Measurements from ENCODE around the gene RAB7A. TPM values are rescaled to one million over a fixed set of nuclear protein-coding genes. Genes with fewer than 3 reads are reported as not detected.

RAB7A gene
- total and polyA plus RNA-seq, 8 donors = 33.6 to 166 (median 103) TPM

DNA sequence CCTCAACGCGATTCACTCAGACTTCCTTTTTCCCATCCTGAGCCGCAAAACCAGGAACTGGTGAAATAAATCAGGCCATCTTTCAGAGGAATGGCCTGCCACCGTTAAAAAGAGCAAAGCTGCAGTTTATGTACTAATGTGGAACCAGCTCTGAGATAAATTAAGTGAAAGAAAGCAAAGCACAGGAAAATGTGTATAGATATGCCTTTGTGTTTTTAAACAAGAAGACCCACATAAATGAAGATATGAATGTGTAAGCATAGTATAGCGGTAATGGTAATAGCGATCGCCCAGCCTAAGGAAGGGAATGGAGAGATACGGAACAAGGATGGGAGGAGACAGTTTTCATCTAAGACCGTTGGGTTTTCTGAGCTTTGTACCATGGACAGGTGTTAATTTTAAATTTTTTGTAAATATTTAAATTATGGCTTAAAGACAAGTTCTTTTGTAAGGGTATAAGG lies 44.6 kb upstream of the RAB7A start:
- TF ChIP-seq EP300 (IDR thresholded peaks at IDR 0.05) (no peak), POLR2AphosphoS5 (IDR thresholded peaks at IDR 0.05) (no peak), POLR2A (IDR thresholded peaks at IDR 0.05) (no peak)
- TF ChIP-seq, protein P1, sequence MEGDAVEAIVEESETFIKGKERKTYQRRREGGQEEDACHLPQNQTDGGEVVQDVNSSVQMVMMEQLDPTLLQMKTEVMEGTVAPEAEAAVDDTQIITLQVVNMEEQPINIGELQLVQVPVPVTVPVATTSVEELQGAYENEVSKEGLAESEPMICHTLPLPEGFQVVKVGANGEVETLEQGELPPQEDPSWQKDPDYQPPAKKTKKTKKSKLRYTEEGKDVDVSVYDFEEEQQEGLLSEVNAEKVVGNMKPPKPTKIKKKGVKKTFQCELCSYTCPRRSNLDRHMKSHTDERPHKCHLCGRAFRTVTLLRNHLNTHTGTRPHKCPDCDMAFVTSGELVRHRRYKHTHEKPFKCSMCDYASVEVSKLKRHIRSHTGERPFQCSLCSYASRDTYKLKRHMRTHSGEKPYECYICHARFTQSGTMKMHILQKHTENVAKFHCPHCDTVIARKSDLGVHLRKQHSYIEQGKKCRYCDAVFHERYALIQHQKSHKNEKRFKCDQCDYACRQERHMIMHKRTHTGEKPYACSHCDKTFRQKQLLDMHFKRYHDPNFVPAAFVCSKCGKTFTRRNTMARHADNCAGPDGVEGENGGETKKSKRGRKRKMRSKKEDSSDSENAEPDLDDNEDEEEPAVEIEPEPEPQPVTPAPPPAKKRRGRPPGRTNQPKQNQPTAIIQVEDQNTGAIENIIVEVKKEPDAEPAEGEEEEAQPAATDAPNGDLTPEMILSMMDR (IDR thresholded peaks at IDR 0.05) = no peak
- peak in 1 of 2 donors; percentile 48 for DNase-seq
- Histone ChIP-seq H3K4me3 (peak overlapping the region; percentile 53 to 73 (median 62)), H3K27me3 (no peaks in the 10 kb centered on the region), H3K27ac (peak overlapping the region; percentile 93 to 96 (median 95)), H3K9me3 (no peaks in the 10 kb centered on the region), H3K36me3 (no peaks in the 10 kb centered on the region), H3K4me1 (peaks cover 0 to 13% (median 9%) of the 10 kb centered on the region in 4 donors)
- intact Hi-C loops (cut with DNase I; ENCODE audit: low total_unique reads) = loop anchor here (5.0 kb wide), 1 partner anchor 111 kb away; no protein-coding TSS in a partner anchor
- 34 to 40% (median 36%) methylated on average over 9 of the region's 9 CpGs for WGBS, 5 donors

DNA sequence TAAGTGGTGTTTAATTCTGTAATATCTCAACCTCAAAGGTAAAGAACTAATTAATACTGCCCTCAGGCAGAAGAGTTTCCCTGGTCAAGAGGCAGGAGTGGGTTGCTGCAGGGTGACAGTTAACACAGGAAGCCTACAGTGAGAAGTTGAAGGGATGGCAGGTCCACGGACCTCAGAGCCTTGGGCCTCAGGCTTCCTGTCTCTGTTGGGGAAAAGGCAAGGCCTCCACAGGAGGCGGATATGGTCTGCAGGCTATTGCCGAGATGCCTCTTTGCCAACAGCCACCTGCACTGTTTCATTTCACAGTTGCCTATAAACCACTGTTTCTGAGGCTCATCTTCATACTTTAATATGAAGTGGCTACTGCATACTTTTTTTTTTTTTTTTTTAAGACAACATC lies 42.0 kb upstream of the RAB7A start:
- WGBS, 5 donors = 72 to 85% (median 77%) methylated on average over 3 of the region's 3 CpGs
- TF ChIP-seq POLR2AphosphoS5 (IDR thresholded peaks at IDR 0.05) (no peak), POLR2A (IDR thresholded peaks at IDR 0.05) (no peak)
- no peaks in the 10 kb centered on the region for H3K9me3 ChIP-seq
- H3K27ac ChIP-seq = no peak overlapping the region
- H3K4me1 ChIP-seq = peaks cover 0 to 13% (median 9%) of the 10 kb centered on the region in 4 donors
- DNase-seq = no peak
- intact Hi-C loops (cut with DNase I; ENCODE audit: low total_unique reads) = loop anchor here (5.0 kb wide), 1 partner anchor 108 kb away; no protein-coding TSS in a partner anchor
- no peaks in the 10 kb centered on the region for H3K36me3 ChIP-seq
- H3K4me3 ChIP-seq = no peak overlapping the region
- H3K27me3 ChIP-seq = no peaks in the 10 kb centered on the region

DNA sequence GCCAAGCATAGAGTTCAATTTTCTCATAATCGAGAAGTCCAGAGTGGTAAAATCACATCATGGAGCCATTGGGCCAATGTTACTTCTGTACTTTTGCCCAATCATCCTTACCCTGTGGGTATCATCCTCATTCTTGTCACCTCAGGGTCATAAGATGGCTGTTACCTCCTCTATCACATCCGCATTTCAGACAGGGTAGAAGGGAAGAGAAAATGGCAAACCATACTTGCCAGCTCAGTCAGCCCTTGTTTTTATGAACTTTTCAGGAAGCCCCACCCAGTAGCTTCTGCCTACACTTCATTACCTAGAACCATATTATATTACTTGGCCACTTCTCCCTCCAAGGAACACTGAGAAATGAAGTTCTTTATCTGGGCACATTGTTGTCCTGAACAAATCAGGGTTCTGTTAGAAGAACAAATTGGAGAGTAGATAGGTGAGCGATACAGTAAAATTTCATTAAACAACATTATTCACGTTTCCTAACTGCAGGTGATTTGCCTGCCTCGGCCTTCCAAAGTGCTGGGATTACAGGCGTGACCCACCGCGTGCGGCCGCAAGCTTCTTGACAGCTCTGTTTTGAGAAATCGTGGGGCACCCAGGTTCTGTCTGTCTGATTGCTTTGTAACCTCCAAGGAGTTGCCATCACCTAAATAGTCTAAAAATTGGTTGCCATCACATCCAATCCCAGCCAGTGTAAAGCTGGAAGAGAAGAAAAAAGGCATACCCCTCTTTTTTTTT lies 40.8 kb upstream of the RAB7A start:
- no peak for DNase-seq
- WGBS, 5 donors = 86 to 92% (median 88%) methylated on average over 11 of the region's 11 CpGs
- Histone ChIP-seq H3K4me1 (peaks cover 0 to 12% (median 6%) of the 10 kb centered on the region in 4 donors), H3K9me3 (no peaks in the 10 kb centered on the region), H3K4me3 (no peak overlapping the region), H3K36me3 (no peaks in the 10 kb centered on the region), H3K27ac (no peak overlapping the region), H3K27me3 (no peaks in the 10 kb centered on the region)
- intact Hi-C loops (cut with DNase I; ENCODE audit: low total_unique reads) = loop anchor here (5.0 kb wide), 1 partner anchor 107 kb away; no protein-coding TSS in a partner anchor
- no peak for TF ChIP-seq POLR2AphosphoS5 (IDR thresholded peaks at IDR 0.05)
- no peak for TF ChIP-seq POLR2A (IDR thresholded peaks at IDR 0.05)
- TF ChIP-seq EP300 (IDR thresholded peaks at IDR 0.05) = no peak

DNA sequence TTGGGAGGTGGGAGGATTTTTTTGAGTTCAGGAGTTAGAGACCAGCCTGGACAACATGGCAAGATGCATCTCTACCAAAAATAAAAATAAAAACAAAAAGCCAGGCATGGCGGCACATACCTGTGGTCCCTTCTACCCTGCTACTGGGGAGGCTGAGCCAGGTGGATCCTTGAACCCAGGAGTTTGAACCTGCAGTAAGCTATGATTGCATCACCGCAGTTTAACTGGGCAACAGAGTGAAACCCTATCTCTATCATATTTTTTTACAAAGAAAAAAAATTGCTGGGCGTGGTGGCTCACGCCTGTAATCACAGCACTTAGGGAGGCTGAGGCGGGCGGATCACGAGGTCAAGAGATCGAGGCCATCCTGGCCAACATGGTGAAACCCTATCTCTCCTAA lies 39.5 kb upstream of the RAB7A start:
- Histone ChIP-seq H3K4me1 (peaks cover 0 to 5% (median 2%) of the 10 kb centered on the region in 4 donors), H3K4me3 (no peak overlapping the region), H3K9me3 (no peaks in the 10 kb centered on the region), H3K27ac (no peak overlapping the region), H3K27me3 (no peaks in the 10 kb centered on the region), H3K36me3 (no peaks in the 10 kb centered on the region)
- intact Hi-C loops (cut with DNase I; ENCODE audit: low total_unique reads) = no loop called here
- 91 to 93% (median 92%) methylated on average over 8 of the region's 8 CpGs for WGBS, 5 donors
- no peak for DNase-seq
- TF ChIP-seq, protein P1 (IDR thresholded peaks at IDR 0.05) = no peak
- TF ChIP-seq POLR2AphosphoS5 (IDR thresholded peaks at IDR 0.05) = no peak
- TF ChIP-seq EP300 (IDR thresholded peaks at IDR 0.05) = no peak
- TF ChIP-seq POLR2A (IDR thresholded peaks at IDR 0.05) = no peak

DNA sequence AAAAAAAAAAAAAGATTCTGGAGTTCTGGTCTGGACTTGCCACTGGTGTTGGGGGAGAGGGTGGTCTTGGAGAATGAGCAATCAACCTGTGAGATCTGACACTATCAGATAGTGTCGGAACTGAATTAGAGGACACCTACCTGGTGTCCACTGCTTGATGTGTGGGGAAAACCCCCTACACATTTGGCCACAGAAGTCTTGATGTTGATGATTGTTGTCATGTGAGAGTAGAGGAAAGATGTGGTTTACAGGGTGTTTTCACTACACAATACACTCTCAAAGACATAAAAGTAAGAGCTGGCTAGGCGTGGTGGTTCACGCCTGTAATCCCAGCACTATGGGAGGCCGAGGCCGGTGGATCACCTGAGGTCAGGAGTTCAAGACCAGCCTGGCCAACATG lies 36.9 kb upstream of the RAB7A start:
- no peaks in the 10 kb centered on the region for H3K9me3 ChIP-seq
- H3K4me3 ChIP-seq = no peak overlapping the region
- no peak overlapping the region for H3K27ac ChIP-seq
- peaks cover 0 to 5% (median 0%) of the 10 kb centered on the region in 3 donors for H3K27me3 ChIP-seq
- no peaks in the 10 kb centered on the region for H3K36me3 ChIP-seq
- 84 to 93% (median 90%) methylated on average over 5 of the region's 5 CpGs for WGBS, 5 donors
- no peaks in the 10 kb centered on the region for H3K4me1 ChIP-seq
- no peak for TF ChIP-seq POLR2AphosphoS5 (IDR thresholded peaks at IDR 0.05)
- no peak for TF ChIP-seq POLR2A (IDR thresholded peaks at IDR 0.05)
- TF ChIP-seq EP300 (IDR thresholded peaks at IDR 0.05) = no peak
- TF ChIP-seq, protein P1 (IDR thresholded peaks at IDR 0.05) = no peak
- intact Hi-C loops (cut with DNase I; ENCODE audit: low total_unique reads) = no loop called here
- no peak for DNase-seq

All from stomach (tissue), 9 donors.